ENCODE data around the gene RPP14.

Gene RPP14

GRCh38 chr3:58305882-58306711 lies at the start of gene RPP14, which contains the start of gene HTD2:
RPP14 (plus strand) TSS chr3:58306245; CDS start chr3:58310330, 4,085 bp downstream.
HTD2 (plus strand) TSS chr3:58306520; CDS start chr3:58317614, 11,094 bp downstream.
- peak; percentile 93 for TF ChIP-seq CTCF (IDR thresholded peaks at IDR 0.05; ENCODE audit: low read depth, low read length)
- Histone ChIP-seq H3K36me3 (peaks cover 36% of the 10 kb centered on the region), H3K4me3 (ENCODE audit: low read depth, low read length) (peak within 1 kb of the TSS; percentile 79), H3K27ac (peak within 1 kb of the TSS; percentile 97), H3K27me3 (ENCODE audit: insufficient read depth, low read depth, severe bottlenecking) (no peaks in the 10 kb centered on the region), H3K9me3 (ENCODE audit: severe bottlenecking) (no peaks in the 10 kb centered on the region)
- DNase-seq, result peak; percentile 97

- DNase-seq, result no peak
- H3K4me3 ChIP-seq (ENCODE audit: low read depth, low read length), result no peak overlapping the region
- H3K27me3 ChIP-seq (ENCODE audit: insufficient read depth, low read depth, severe bottlenecking), result no peaks in the 10 kb centered on the region
- no peak overlapping the region for H3K27ac ChIP-seq
- TF ChIP-seq CTCF (IDR thresholded peaks at IDR 0.05; ENCODE audit: low read depth, low read length), result no peak
- peaks cover 2% of the 10 kb centered on the region; the same call in 1 of the 2 replicates for H3K36me3 ChIP-seq
- H3K9me3 ChIP-seq (ENCODE audit: severe bottlenecking), result no peaks in the 10 kb centered on the region
Observed at GRCh38 chr3:58256511-58256910, 49.5 kb upstream of the RPP14 start.

GRCh38 chr3:58258392-58259055 lies 47.5 kb upstream of the RPP14 start:
- Histone ChIP-seq H3K36me3 (peaks cover 2% of the 10 kb centered on the region; the same call in 1 of the 2 replicates), H3K27me3 (ENCODE audit: insufficient read depth, low read depth, severe bottlenecking) (no peaks in the 10 kb centered on the region), H3K9me3 (ENCODE audit: severe bottlenecking) (no peaks in the 10 kb centered on the region), H3K27ac (no peak overlapping the region), H3K4me3 (ENCODE audit: low read depth, low read length) (no peak overlapping the region)
- DNase-seq, result no peak
- TF ChIP-seq CTCF (IDR thresholded peaks at IDR 0.05; ENCODE audit: low read depth, low read length), result no peak

- Histone ChIP-seq H3K27me3 (ENCODE audit: insufficient read depth, low read depth, severe bottlenecking) (no peaks in the 10 kb centered on the region), H3K9me3 (ENCODE audit: severe bottlenecking) (no peaks in the 10 kb centered on the region), H3K36me3 (peaks cover 2% of the 10 kb centered on the region; the same call in 1 of the 2 replicates), H3K27ac (no peak overlapping the region), H3K4me3 (ENCODE audit: low read depth, low read length) (no peak overlapping the region)
- no peak for TF ChIP-seq CTCF (IDR thresholded peaks at IDR 0.05; ENCODE audit: low read depth, low read length)
- no peak for DNase-seq
Observed at GRCh38 chr3:58260261-58260731, 45.7 kb upstream of the RPP14 start.

- no peak for DNase-seq
- Histone ChIP-seq H3K4me3 (ENCODE audit: low read depth, low read length) (no peak overlapping the region), H3K27me3 (ENCODE audit: insufficient read depth, low read depth, severe bottlenecking) (no peaks in the 10 kb centered on the region), H3K9me3 (ENCODE audit: severe bottlenecking) (no peaks in the 10 kb centered on the region), H3K27ac (no peak overlapping the region), H3K36me3 (peaks cover 2% of the 10 kb centered on the region; the same call in 1 of the 2 replicates)
- TF ChIP-seq CTCF (IDR thresholded peaks at IDR 0.05; ENCODE audit: low read depth, low read length), result no peak
Observed at GRCh38 chr3:58260733-58261132, 45.3 kb upstream of the RPP14 start.

Measured in WERI-Rb-1 (cell line).